Measurements from ENCODE around the gene CIC.

CIC gene

DNA sequence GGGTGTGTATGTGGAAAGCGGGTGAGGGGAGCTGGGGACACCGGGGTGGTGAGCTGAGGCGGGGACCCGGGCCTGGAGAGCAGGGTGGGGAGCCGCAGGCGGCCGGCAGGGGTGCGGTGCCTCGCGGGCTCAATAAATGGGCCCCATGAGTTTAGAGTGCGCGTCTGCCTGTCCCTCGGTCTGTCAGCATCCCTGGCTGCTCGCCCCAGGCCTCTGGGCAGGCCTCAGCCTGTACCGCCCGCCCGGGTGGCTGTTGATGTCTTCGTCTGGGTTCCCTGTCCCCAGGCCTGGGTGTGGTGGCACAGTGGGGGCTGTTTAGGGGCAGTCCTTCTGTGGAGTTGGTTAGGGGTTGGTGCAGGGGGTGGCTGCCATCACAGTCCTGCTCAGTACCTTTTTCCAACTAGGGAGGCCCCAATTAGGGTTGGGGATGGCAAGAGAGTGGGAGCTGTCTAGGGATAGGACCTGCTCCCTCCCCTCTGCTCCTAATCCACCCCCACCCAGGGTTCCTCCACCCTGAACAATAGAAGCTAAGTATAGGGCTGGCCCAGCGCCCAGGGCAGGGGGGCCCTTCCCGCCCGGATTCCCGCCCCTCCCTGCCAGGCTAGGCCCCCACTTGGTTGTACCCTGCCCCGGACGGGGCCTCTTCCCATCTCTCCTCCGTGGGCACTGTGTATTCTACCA, 12.2 kb downstream of the CIC start:
- Histone ChIP-seq H3K9me3 (ENCODE audit: control insufficient read depth in 1 of 2, low read length in 2 of 2) (no peaks in the 10 kb centered on the region), H3K36me3 (ENCODE audit: control insufficient read depth in 1 of 2, insufficient read depth in 2 of 2, low read length in 2 of 2) (peaks cover 0 to 11% of the 10 kb centered on the region in 2 donors), H3K4me3 (ENCODE audit: low read depth in 1 of 2, low read length in 2 of 2) (peak overlapping the region in 1 of 2 donors; percentile 53), H3K27ac (ENCODE audit: low read length) (peak overlapping the region; percentile 79), H3K27me3 (ENCODE audit: low read depth, low read length) (no peaks in the 10 kb centered on the region), H3K4me1 (ENCODE audit: control insufficient read depth in 1 of 2, insufficient read depth in 2 of 2, low read length in 2 of 2) (peaks cover 57 to 73% of the 10 kb centered on the region in 2 donors)

DNA sequence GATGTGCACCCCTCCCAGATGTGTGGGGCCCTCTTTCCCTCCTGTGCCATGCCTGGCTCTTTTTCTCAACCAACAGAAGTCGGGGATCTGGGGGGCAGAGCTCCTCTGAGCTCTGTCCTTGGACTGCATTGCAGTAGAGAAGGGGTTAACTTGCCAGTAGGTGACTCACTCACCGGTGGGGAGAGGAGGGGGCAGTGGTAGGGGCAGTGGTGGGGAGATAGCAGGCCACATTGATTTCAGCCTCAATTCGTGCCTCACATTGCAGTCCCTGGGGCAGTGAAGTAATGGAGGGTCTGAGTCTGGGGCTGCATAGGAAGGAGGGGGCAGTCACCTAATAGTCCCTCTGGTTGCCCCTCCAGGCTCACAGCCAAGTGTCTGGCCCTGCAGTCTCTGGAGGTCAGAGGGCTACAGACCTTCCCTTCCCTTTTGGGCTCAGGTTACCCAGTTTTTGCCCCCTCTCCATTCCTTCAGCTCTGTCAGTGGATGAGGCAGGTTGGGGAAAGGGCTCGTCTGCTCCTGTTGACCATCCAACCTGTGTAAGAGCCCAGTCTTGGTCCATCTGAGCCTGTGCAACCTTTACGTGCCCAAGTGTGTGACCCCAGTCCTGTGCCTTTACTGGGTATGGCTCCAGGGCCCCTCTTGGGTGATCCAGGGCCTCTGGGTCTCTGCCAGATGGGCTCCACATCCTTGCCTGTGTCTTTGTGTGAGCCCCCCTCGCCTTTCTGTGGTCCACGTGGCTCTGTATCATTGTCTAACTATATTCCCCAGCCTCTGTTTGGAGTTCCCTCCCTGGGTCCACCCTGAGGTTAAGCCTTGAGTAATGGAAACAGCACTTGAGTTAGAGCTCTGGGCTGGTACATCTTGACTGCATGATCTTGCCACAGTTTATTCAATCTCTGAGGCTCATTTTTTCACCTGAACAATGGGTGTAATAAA, 13.0 kb downstream of the CIC start:
- H3K4me1 ChIP-seq (ENCODE audit: control insufficient read depth in 1 of 2, insufficient read depth in 2 of 2, low read length in 2 of 2) = peaks cover 57 to 75% of the 10 kb centered on the region in 2 donors
- peak overlapping the region; percentile 75 for H3K27ac ChIP-seq (ENCODE audit: low read length)
- peaks cover under 1 to 14% of the 10 kb centered on the region in 2 donors for H3K36me3 ChIP-seq (ENCODE audit: control insufficient read depth in 1 of 2, insufficient read depth in 2 of 2, low read length in 2 of 2)
- peak overlapping the region in 1 of 2 donors; percentile 53 for H3K4me3 ChIP-seq (ENCODE audit: low read depth in 1 of 2, low read length in 2 of 2)
- no peaks in the 10 kb centered on the region for H3K27me3 ChIP-seq (ENCODE audit: low read depth, low read length)
- no peaks in the 10 kb centered on the region for H3K9me3 ChIP-seq (ENCODE audit: control insufficient read depth in 1 of 2, low read length in 2 of 2)

DNA sequence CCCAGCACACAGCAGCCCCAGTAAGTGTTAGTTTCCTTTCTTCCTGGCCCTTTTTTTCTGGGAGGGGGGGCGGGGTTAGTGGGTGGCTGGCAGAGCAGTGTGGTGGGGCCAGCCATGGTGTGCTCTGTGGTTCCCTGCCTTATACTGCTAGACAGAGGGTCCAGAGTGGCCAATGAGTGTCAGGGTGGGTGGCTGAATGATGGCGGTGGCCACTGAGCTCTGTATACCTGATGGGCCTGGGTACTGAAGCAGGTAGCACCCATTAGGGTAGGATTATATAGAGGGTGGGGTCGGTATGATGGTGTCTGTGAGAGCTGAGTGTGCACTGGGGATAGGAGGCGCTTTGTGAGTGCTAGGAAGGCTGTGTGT, 13.8 kb downstream of the CIC start:
- Histone ChIP-seq H3K4me3 (ENCODE audit: low read depth in 1 of 2, low read length in 2 of 2) (peak overlapping the region in 1 of 2 donors; percentile 52), H3K9me3 (ENCODE audit: control insufficient read depth in 1 of 2, low read length in 2 of 2) (no peaks in the 10 kb centered on the region), H3K27ac (ENCODE audit: low read length) (peak overlapping the region; percentile 89), H3K36me3 (ENCODE audit: control insufficient read depth in 1 of 2, insufficient read depth in 2 of 2, low read length in 2 of 2) (peaks cover 8 to 21% of the 10 kb centered on the region in 2 donors), H3K4me1 (ENCODE audit: control insufficient read depth in 1 of 2, insufficient read depth in 2 of 2, low read length in 2 of 2) (peaks cover 50 to 71% of the 10 kb centered on the region in 2 donors), H3K27me3 (ENCODE audit: low read depth, low read length) (no peaks in the 10 kb centered on the region)

DNA sequence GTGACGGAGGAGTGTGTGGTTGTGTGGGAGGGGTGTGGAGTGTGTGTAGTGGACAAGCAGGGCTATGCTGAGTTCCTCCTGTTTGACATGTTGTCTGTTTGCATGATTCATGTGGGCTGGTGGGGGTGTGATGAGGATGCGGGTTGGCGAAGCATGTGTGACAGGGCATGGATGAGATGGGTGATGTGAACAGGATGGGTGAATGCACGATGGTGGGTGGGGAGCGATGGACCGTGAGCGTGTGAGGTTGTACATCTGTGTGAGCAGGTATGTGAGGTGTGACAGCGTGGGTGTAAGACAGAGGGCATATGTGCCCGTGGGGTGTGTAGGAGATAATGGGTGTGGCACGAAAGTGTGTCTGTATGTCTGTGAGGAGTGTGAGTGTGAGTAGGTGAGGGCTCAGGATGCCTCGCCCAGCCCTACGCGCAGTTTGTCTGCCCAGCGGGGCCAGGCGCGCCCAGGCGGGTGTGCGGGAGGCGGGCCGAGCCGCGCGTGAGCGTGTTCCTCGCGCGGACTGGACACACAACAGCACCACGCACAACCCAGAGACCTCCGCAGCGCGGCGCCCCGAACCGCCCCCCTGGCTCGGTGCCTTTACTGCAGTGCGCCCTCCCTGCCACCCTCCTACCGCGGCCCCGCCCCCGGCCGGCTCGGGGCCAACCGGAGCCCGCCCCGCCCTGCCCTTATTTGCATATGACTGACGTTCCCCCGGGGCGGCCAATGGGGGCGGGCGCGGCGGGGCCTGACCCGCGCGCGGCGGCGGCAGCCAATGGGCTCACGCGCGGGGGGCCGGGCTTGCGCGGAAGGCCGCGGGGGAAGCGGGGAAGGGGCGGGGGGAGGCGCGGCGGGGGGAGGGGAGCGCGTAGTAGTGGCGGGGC, 14.4 kb downstream of the CIC start:
- Histone ChIP-seq H3K4me1 (ENCODE audit: control insufficient read depth in 1 of 2, insufficient read depth in 2 of 2, low read length in 2 of 2) (peaks cover 44 to 65% of the 10 kb centered on the region in 2 donors), H3K9me3 (ENCODE audit: control insufficient read depth in 1 of 2, low read length in 2 of 2) (no peaks in the 10 kb centered on the region), H3K27ac (ENCODE audit: low read length) (peak overlapping the region; percentile 89), H3K27me3 (ENCODE audit: low read depth, low read length) (no peaks in the 10 kb centered on the region), H3K36me3 (ENCODE audit: control insufficient read depth in 1 of 2, insufficient read depth in 2 of 2, low read length in 2 of 2) (peaks cover 14 to 27% of the 10 kb centered on the region in 2 donors), H3K4me3 (ENCODE audit: low read depth in 1 of 2, low read length in 2 of 2) (peak overlapping the region; percentile 52 to 61)

DNA sequence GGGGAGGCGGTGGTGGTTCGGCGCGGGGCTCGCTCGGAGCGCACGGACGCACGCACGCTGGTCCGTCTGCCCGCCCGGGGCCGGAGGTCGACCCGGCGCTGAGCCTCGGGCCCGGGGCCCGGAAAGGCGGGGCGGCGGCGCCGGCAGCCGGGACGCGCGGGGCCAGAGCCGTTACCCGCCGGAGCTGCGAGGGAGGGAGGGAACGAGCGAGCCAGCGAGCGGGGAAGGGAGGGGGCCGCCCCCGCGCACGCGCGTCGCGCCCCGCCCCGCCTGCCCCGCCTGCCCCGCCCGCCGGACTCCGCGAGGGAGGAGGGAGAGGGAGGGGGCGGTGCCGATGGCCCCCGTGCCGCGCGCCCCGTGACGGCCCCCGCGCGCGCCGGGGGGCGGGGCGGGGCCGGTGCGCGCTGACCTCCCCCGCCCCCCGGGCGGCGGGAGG, 15.0 kb downstream of the CIC start:
- Histone ChIP-seq H3K36me3 (ENCODE audit: control insufficient read depth in 1 of 2, insufficient read depth in 2 of 2, low read length in 2 of 2) (peaks cover 20 to 34% of the 10 kb centered on the region in 2 donors), H3K4me3 (ENCODE audit: low read depth in 1 of 2, low read length in 2 of 2) (no peak overlapping the region), H3K27me3 (ENCODE audit: low read depth, low read length) (no peaks in the 10 kb centered on the region), H3K4me1 (ENCODE audit: control insufficient read depth in 1 of 2, insufficient read depth in 2 of 2, low read length in 2 of 2) (peaks cover 37 to 58% of the 10 kb centered on the region in 2 donors), H3K9me3 (ENCODE audit: control insufficient read depth in 1 of 2, low read length in 2 of 2) (no peaks in the 10 kb centered on the region), H3K27ac (ENCODE audit: low read length) (no peak overlapping the region)

DNA sequence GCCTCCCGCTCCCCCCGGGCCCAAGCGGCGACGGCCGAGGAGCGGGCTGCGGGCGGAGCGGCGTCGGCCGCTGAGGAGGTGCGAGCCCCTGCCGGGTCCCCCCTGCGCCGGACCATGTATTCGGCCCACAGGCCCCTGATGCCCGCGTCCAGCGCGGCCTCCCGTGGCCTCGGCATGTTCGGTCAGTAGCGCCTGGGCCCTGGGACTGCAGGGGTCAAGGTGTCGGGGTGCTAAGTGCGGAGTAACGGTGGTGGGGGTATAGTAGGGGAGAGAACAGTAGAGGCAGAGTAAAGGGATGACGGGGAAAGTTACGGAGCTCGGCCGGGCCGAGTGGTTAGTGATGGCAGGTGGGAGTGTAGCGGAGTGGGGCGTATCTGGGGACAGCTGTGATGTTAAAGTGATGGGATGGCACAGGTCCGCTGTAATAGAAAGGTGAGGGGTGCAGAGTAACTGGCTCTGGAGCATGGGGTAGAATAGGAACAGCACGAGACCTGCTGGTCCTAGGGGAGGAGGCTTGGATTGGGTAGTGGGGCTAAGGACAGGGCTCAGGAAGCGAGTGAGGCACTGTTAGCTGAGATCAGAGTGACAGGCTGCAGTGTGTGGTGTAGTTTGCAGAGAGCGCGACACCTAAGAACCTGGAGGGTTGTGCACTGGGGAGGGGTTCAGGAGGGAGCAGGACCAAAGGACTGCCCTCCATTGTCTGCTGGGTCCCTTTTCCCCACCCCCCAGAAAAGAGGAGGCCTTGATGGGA, 15.7 kb downstream of the CIC start:
- Histone ChIP-seq H3K9me3 (ENCODE audit: control insufficient read depth in 1 of 2, low read length in 2 of 2) (no peaks in the 10 kb centered on the region), H3K27ac (ENCODE audit: low read length) (peak overlapping the region; percentile 14), H3K36me3 (ENCODE audit: control insufficient read depth in 1 of 2, insufficient read depth in 2 of 2, low read length in 2 of 2) (peaks cover 27 to 41% of the 10 kb centered on the region in 2 donors), H3K4me3 (ENCODE audit: low read depth in 1 of 2, low read length in 2 of 2) (peak overlapping the region; percentile 65 to 71), H3K27me3 (ENCODE audit: low read depth, low read length) (no peaks in the 10 kb centered on the region), H3K4me1 (ENCODE audit: control insufficient read depth in 1 of 2, insufficient read depth in 2 of 2, low read length in 2 of 2) (peaks cover 31 to 52% of the 10 kb centered on the region in 2 donors)

DNA sequence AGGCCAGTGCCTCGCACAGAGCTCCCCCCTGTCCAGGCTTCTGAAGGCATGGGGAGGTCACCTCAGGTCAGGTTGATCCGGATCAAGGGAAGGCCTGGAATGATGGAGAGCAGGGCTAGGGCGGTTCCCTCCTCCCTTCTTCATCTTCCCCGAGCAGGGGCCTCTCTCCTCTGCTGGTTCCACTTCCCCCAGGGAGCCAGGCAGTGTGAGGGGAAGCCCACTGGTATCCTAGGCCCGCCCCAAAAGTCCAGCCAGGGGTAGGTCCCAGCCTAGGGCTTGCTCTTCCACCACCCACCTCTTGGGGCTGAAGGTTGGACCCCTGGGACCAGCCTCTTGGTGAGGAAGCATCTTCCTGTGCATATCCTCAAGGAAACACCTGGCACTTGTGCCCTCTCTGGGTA, 16.5 kb downstream of the CIC start:
- Histone ChIP-seq H3K36me3 (ENCODE audit: control insufficient read depth in 1 of 2, insufficient read depth in 2 of 2, low read length in 2 of 2) (peaks cover 32 to 48% of the 10 kb centered on the region in 2 donors), H3K4me1 (ENCODE audit: control insufficient read depth in 1 of 2, insufficient read depth in 2 of 2, low read length in 2 of 2) (peaks cover 31 to 52% of the 10 kb centered on the region in 2 donors), H3K27ac (ENCODE audit: low read length) (peak overlapping the region; percentile 8), H3K9me3 (ENCODE audit: control insufficient read depth in 1 of 2, low read length in 2 of 2) (no peaks in the 10 kb centered on the region), H3K27me3 (ENCODE audit: low read depth, low read length) (no peaks in the 10 kb centered on the region), H3K4me3 (ENCODE audit: low read depth in 1 of 2, low read length in 2 of 2) (peak overlapping the region; percentile 65 to 71)

DNA sequence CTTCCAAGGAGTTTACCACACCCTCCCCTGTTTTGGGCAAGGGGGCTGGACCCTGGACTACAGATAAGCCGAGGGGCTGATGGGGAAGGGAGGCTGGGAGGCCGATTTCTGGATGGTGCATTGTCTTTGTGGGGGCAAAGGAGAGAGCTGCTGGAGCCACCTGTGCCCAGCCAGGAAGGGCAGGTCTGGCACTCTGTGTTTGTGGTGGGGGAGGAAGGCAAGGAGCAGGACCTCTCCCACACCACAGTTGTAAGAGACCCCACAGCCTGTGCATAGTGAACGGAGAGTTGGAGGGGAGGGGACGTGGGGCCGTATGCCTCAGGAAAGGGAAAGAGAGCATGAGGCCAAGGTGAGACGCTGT, 16.9 kb downstream of the CIC start:
- Histone ChIP-seq H3K9me3 (ENCODE audit: control insufficient read depth in 1 of 2, low read length in 2 of 2) (no peaks in the 10 kb centered on the region), H3K36me3 (ENCODE audit: control insufficient read depth in 1 of 2, insufficient read depth in 2 of 2, low read length in 2 of 2) (peaks cover 36 to 53% of the 10 kb centered on the region in 2 donors), H3K27me3 (ENCODE audit: low read depth, low read length) (no peaks in the 10 kb centered on the region), H3K4me3 (ENCODE audit: low read depth in 1 of 2, low read length in 2 of 2) (peak overlapping the region; percentile 21 to 71), H3K27ac (ENCODE audit: low read length) (peak overlapping the region; percentile 8), H3K4me1 (ENCODE audit: control insufficient read depth in 1 of 2, insufficient read depth in 2 of 2, low read length in 2 of 2) (peaks cover 31 to 52% of the 10 kb centered on the region in 2 donors)

DNA sequence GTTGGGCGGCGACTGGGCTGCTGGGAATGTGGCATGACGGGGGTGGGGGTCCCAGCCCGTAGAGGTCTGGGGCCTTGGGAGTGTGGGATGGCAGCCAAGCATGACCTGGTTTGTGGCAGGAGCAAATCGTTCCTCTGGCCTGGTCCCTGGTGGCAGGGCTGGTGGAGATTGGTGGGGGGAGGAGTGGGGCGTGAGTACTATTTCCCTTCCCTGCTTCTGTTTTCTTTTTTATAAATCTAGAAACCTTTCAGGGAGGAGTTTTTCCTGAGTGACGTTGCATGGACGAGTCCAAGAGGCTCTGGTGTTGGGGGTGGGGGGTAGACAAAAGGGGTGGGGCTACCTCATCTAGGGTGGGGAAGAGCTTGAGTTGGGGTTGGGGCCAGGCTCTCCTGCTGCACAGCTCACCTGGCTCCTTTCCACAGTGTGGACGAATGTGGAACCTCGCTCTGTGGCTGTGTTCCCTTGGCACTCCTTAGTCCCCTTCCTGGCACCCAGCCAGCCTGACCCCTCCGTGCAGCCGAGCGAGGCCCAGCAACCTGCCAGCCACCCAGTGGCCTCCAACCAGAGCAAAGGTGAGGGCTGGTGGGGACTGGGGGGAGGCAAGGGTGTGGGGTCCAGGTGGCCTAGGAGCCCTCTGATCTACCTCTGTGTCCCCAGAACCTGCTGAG, 17.4 kb downstream of the CIC start:
- H3K36me3 ChIP-seq (ENCODE audit: control insufficient read depth in 1 of 2, insufficient read depth in 2 of 2, low read length in 2 of 2) = peaks cover 36 to 53% of the 10 kb centered on the region in 2 donors
- H3K4me1 ChIP-seq (ENCODE audit: control insufficient read depth in 1 of 2, insufficient read depth in 2 of 2, low read length in 2 of 2) = peaks cover 29 to 47% of the 10 kb centered on the region in 2 donors
- peak overlapping the region in 1 of 2 donors; percentile 71 for H3K4me3 ChIP-seq (ENCODE audit: low read depth in 1 of 2, low read length in 2 of 2)
- H3K9me3 ChIP-seq (ENCODE audit: control insufficient read depth in 1 of 2, low read length in 2 of 2) = no peaks in the 10 kb centered on the region
- no peaks in the 10 kb centered on the region for H3K27me3 ChIP-seq (ENCODE audit: low read depth, low read length)
- no peak overlapping the region for H3K27ac ChIP-seq (ENCODE audit: low read length)

Measured in muscle layer of duodenum (tissue), 2 donors.